Brain microvascular endothelial cell (primary cell): Measurements from ENCODE around the gene XCL2.
"Not testable (repeated sequence)": the region's sequence is repeated elsewhere in the genome, so short reads cannot be mapped to it uniquely, and the experiment has no call there.

ENCODE experiments used
- DNase-seq: peaks from one replicate; pipeline ENCODE4 v3.0.0-alpha.2; 2020
- H3K27ac ChIP-seq: fragments of 250-450 bp; sonication (Bioruptor Pico); 2 replicates; pipeline ENCODE4 v1.5.1; 2020; ENCODE audit warnings: mild to moderate bottlenecking, moderate library complexity
- H3K27me3 ChIP-seq: fragments of 250-450 bp; sonication (Bioruptor Pico); replicated peaks from 2 replicates; pipeline ENCODE4 v1.5.1; 2020; ENCODE audit warnings: mild to moderate bottlenecking
- H3K36me3 ChIP-seq: fragments of 250-450 bp; sonication (Bioruptor Pico); replicated peaks from 2 replicates; pipeline ENCODE4 v1.5.1; 2020; ENCODE audit warnings: mild to moderate bottlenecking
- H3K4me3 ChIP-seq: 2 replicates; pipeline ENCODE4 v1.5.1; 2011; ENCODE audit warnings: low read depth, mild to moderate bottlenecking, control low read depth, low read length, moderate library complexity
- in situ Hi-C: cut with HindIII; loops from 2 replicates; pipeline ENCODE4 v1.10.0; 2017; ENCODE audit warnings: low sequenced_read_pairs, low pct_ligation_motif_present
- TF ChIP-seq, protein P1 (sequence below): IDR thresholded peaks from 2 replicates; pipeline ENCODE4 v1.5.1; 2011; ENCODE audit warnings: low read depth, mild to moderate bottlenecking, moderate library complexity, low read length, control low read depth, inconsistent platforms; ENCODE audit errors: missing control alignments

Gene XCL2

DNA sequence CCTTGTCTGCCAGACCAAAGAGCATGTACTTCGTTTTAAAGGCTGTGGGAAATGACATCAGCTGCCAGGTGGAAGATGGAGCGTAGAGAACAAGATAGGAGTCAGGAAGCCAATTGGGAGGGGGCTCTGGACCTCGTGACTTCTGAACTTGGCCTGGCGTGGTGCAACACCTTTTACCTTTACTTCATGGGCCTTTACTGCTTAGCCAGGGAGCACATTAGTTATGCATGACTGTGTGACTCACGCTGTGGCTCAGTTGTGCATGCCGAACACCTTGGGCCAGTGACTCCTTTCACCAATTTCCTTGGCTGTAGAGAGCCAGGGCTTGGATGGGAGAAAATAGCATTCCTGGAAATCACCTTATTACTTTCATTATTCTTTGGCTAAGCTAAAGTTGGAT is 39.8 kb upstream of the XCL2 start:
- H3K27me3 ChIP-seq, result no peaks in the 10 kb centered on the region
- in situ Hi-C loops, result no loop called here
- H3K4me3 ChIP-seq, result no peak overlapping the region
- no peaks in the 10 kb centered on the region for H3K36me3 ChIP-seq
- TF ChIP-seq, protein P1, sequence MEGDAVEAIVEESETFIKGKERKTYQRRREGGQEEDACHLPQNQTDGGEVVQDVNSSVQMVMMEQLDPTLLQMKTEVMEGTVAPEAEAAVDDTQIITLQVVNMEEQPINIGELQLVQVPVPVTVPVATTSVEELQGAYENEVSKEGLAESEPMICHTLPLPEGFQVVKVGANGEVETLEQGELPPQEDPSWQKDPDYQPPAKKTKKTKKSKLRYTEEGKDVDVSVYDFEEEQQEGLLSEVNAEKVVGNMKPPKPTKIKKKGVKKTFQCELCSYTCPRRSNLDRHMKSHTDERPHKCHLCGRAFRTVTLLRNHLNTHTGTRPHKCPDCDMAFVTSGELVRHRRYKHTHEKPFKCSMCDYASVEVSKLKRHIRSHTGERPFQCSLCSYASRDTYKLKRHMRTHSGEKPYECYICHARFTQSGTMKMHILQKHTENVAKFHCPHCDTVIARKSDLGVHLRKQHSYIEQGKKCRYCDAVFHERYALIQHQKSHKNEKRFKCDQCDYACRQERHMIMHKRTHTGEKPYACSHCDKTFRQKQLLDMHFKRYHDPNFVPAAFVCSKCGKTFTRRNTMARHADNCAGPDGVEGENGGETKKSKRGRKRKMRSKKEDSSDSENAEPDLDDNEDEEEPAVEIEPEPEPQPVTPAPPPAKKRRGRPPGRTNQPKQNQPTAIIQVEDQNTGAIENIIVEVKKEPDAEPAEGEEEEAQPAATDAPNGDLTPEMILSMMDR, result no peak
- H3K27ac ChIP-seq, result no peak overlapping the region
- DNase-seq, result no peak

DNA sequence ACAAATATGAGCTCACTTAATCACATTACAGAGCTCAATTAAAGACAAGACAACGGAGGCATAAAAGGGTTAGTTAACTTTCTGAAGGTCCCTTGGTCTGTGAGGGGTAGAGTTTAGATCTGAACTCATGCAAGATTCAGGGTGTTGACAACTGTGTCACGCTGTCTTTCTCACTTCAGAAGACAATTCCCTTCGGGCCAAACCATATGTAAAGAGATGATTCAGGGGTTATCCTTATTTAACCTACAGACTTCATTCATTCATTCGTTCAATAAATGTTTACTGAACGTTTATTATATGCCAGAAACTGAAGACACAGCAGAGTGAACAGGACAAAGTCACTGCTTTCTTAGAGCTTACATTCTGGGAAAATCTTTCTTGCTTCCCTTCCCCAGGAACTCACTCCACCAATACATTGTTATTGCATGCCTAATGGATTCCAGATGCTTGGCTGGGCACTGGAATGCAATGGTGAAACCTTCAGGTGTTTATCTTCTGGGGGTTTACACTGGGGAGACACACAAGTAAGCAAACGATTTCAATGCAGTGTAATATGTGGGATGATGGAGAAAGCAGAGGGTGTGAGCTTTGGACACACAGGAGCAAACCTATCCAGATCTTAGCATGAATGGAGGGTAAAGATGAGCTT is 39.0 kb upstream of the XCL2 start:
- in situ Hi-C loops, result no loop called here
- DNase-seq, result no peak
- TF ChIP-seq, protein P1, result no peak
- no peak overlapping the region for H3K4me3 ChIP-seq
- H3K27ac ChIP-seq, result no peak overlapping the region
- no peaks in the 10 kb centered on the region for H3K36me3 ChIP-seq
- no peaks in the 10 kb centered on the region for H3K27me3 ChIP-seq

DNA sequence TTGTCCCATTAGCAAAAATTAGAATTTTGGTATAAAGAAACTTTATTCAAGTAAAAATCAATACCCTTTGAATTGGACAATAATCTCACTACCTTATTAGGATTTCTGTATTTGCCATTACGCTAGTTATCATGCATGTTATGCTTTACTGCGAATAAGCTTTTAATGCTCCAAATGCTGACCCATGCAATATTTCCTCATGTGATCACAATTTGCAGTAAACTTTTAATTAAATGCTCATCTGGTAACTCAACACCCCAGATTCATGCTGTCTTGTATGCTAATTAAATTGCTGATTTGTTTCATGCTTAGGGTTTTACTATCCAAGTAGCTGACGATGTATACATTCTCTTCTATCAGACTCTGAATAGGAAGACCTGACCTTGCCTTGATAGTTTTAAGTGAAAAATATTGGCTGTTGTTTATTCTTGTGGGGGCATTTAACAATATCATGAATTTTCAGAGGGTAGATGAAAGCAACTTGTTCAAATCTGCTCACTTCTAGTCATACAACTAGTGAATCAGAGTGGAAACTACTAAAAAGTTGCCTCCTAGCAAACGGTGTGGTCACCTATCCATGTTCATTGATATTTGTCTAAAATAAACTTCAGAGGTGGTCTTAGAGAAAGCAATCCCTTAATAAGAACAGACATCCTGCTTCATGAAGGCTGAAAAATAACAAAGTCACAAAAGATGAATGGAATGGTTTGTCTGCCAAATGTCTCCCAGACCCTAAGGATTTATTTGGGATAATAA is 38.2 kb upstream of the XCL2 start:
- H3K27ac ChIP-seq, result no peak overlapping the region
- H3K4me3 ChIP-seq, result no peak overlapping the region
- H3K27me3 ChIP-seq, result no peaks in the 10 kb centered on the region
- in situ Hi-C loops, result no loop called here
- TF ChIP-seq, protein P1, result no peak
- no peak for DNase-seq
- no peaks in the 10 kb centered on the region for H3K36me3 ChIP-seq

DNA sequence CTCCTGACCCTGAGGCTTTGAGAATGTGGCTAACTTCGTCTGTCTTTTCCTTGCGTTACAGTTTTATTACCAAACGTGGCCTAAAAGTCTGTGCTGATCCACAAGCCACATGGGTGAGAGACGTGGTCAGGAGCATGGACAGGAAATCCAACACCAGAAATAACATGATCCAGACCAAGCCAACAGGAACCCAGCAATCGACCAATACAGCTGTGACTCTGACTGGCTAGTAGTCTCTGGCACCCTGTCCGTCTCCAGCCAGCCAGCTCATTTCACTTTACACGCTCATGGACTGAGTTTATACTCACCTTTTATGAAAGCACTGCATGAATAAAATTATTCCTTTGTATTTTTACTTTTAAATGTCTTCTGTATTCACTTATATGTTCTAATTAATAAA is 37.2 kb upstream of the XCL2 start:
- H3K4me3 ChIP-seq, H3K27ac ChIP-seq, H3K27me3 ChIP-seq, DNase-seq, in situ Hi-C loops, H3K36me3 ChIP-seq: not testable (repeated sequence)

DNA sequence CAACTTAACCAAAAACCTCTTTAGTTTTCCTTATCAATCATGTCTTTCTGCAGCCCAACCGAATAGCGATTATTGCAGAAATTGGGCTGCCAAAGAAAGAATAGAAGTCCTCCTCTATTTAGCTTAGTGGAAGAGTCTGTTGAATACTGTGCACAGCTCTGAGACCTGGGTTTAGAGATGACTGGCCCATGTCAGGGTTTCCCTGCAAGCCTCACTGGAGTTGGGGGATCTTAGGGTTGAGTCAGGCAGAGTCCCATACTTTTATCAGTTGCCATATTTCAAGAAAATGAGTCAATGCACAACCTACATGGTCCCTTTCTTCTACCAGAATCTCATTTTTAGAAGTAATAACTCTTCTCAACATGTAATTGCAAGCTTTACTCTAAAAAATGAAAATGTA is 36.5 kb upstream of the XCL2 start:
- in situ Hi-C loops, H3K27me3 ChIP-seq, H3K4me3 ChIP-seq, DNase-seq, H3K27ac ChIP-seq, H3K36me3 ChIP-seq: not testable (repeated sequence)

DNA sequence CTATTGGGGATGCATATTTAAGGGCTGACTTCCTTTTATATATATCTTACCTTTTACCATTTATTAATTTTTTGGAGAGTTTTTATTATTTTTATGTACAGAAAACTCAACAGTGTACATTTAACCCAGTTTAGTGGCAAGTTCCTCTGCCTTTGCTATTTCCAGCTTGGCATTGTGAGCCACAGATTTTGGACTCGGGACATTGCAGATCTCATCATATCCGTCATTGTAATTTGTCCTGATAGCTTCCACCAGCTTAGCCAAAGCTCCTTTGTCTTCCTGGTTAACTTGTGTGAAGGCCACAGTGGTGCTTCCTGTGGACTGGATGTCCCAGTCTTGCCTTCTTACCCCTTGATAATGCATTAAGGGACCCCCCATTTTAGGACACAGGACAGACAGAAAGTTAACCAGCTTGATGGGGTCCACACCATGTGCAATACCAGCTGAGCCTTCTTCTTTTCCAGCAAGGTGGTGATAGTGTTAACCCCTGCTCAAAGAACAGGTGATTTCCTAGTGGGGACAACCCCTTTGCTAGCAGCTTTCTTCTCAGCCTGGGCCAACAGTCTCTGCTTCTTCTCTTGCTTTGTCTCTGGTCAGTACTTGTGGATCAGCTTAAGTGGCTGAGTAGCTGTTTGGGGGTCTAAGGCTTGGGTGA is 34.9 kb upstream of the XCL2 start:
- H3K4me3 ChIP-seq, H3K36me3 ChIP-seq, in situ Hi-C loops, H3K27ac ChIP-seq, DNase-seq, H3K27me3 ChIP-seq: not testable (repeated sequence)

DNA sequence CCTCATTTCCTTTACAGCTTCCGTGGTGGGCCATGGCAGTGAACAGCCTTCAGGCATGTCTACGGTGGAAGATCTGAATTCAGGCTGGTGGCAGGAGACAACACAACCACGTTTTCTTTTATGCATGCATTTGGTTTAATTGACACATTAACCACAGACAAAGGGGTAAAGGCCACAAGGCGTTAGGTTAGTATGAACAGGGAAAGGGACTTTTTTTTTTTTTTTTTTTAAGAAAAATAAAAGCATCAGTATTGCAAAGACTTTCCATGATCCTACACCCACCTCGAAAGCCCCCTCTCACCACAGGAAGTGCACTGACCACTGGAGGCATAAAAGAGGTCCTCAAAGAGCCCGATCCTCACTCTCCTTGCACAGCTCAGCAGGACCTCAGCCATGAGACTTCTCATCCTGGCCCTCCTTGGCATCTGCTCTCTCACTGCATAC is 32.5 kb upstream of the XCL2 start, which contains the start of gene XCL1:
Gene XCL1 (plus strand): TSS at position 361 of the 444 bp plus-strand sequence. CDS start 33 bp downstream, at position 394.
- H3K36me3 ChIP-seq, in situ Hi-C loops, H3K27me3 ChIP-seq, H3K4me3 ChIP-seq, H3K27ac ChIP-seq, DNase-seq: not testable (repeated sequence)

DNA sequence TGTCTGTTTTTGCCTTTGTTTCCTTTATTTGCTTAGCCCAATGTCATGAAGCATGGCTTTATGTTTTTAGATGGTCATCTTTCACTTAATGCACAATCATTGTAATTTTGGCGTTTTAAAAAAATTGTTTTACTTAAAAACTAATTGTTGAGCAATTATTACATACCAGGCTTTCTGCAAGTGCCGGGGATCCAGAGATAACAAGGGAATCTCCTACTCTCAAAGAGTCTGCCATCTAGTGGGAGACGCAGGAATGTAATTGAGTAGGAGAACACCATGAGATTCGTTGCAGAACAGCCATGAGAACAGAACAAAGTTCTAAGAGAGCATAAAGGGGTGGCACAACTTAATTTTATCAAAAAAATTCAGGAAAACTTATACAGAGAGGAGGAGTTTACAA is 30.4 kb upstream of the XCL2 start:
- in situ Hi-C loops, H3K27ac ChIP-seq, H3K27me3 ChIP-seq, H3K4me3 ChIP-seq, H3K36me3 ChIP-seq: not testable (repeated sequence)
- DNase-seq, result peak; percentile 42
